ENCODE results near the gene NMD3. TPM values are rescaled to one million over a fixed set of nuclear protein-coding genes. Genes with fewer than 3 reads are reported as not detected.
"Not testable (repeated sequence)": the region's sequence is repeated elsewhere in the genome, so short reads cannot be mapped to it uniquely, and the experiment has no call there.

The NMD3 gene
- total and polyA plus RNA-seq, 2 of the 13 experiments (the other 11 are each of a cell fraction or from before 2014, with no cell fraction given): 44.2 to 55.2 TPM

DNA sequence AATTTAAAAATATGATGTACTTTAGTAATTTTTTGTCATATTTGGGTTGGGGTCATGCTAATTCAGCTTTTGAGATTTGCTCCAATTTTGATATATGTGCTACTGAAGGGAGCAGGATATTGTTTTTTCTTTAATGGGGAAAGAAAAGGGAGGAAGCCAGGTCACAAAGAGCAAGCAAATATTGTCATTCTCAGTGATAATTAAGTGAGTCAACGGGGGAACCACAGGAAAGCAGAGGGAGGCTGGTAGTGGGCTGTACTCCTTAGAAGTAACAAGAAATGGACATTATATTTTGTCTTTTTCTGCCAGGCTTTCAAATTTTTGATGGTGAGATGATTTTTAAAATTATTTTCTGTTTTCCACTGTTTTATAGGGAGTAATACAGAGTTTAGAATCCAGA lies 45.6 kb upstream of the NMD3 start:
- Histone ChIP-seq H3K36me3 (replicated peaks in 1 of 2; ENCODE audit: control insufficient read depth in 1 of 2, insufficient read depth in 2 of 2, low read length in 2 of 2) (no peaks in the 10 kb centered on the region), H3K4me3 (replicated peaks in 1 of 3; ENCODE audit: insufficient read depth in 1 of 3, low read depth in 2 of 3, low read length in 3 of 3) (no peak overlapping the region), H3K79me2 (ENCODE audit: insufficient read depth, low read length) (no peaks in the 10 kb centered on the region), H3K27ac (ENCODE audit: extremely low read length, insufficient read depth, low read length) (no peak overlapping the region), H2AFZ (ENCODE audit: low read length) (no peak overlapping the region), H3K4me2 (ENCODE audit: low read depth, low read length) (no peak overlapping the region), H3K9me3 (ENCODE audit: low read length) (peaks cover 5% of the 10 kb centered on the region; the same call in 1 of the 2 replicates), H3K4me1 (ENCODE audit: insufficient read depth, low read length) (no peaks in the 10 kb centered on the region), H3K9ac (ENCODE audit: insufficient read depth, low read depth, low read length) (no peak overlapping the region), H3K27me3 (ENCODE audit: control insufficient read depth in 1 of 2, insufficient read depth in 2 of 2, low read length in 2 of 2) (no peaks in the 10 kb centered on the region), H4K20me1 (ENCODE audit: insufficient read depth, low read length) (no peaks in the 10 kb centered on the region)
- in situ Hi-C loops (cut with HindIII; ENCODE audit: extremely low pct_ligation_motif_present, low pct_unique_long_range_greater_than_20kb) (no loop called here), intact Hi-C loops (cut with micrococcal nuclease; ENCODE audit: unreplicated experiment) (no loop called here)
- 5% methylated on average over 1 of the region's 1 CpG for WGBS (ENCODE audit: low lambda C conversion rate)
- BruUV-seq (replicated peaks): no TSS peak
- FAIRE-seq (no peak), DNase-seq (ENCODE audit: low spot score) (no peak), ATAC-seq (no peak)
- TF ChIP-seq, protein P1, sequence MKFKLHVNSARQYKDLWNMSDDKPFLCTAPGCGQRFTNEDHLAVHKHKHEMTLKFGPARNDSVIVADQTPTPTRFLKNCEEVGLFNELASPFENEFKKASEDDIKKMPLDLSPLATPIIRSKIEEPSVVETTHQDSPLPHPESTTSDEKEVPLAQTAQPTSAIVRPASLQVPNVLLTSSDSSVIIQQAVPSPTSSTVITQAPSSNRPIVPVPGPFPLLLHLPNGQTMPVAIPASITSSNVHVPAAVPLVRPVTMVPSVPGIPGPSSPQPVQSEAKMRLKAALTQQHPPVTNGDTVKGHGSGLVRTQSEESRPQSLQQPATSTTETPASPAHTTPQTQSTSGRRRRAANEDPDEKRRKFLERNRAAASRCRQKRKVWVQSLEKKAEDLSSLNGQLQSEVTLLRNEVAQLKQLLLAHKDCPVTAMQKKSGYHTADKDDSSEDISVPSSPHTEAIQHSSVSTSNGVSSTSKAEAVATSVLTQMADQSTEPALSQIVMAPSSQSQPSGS (CRISPR knock-in tag; IDR thresholded peaks at IDR 0.05): no peak
- CTCF ChIA-PET (ENCODE audit: low intra/inter-chr PET ratio, low total read pairs): no interaction called here
- POLR2A ChIA-PET: no interaction called here

DNA sequence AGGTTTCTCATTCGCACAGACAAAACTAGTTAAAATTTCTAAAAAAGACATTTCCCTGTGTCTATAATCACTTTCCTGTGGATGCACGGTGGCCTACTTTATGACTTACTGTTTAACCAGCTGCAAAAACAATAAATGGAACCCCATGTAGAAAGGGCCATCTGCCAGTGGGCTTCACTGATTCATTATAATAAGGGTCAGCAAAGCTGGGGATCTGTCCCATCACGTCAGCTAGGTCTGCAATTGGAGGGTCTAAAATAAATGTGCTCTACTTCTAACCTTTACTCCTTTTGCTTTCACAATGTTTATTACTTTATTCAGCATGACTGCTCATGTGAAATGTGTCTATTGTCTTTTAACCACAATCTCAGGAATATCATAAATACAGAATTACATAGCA lies 43.1 kb upstream of the NMD3 start:
- BruUV-seq (replicated peaks): no TSS peak
- 39% methylated on average over 3 of the region's 3 CpGs for WGBS (ENCODE audit: low lambda C conversion rate)
- POLR2A ChIA-PET: no interaction called here
- no peaks in the 10 kb centered on the region for H3K36me3 ChIP-seq (replicated peaks in 1 of 2; ENCODE audit: control insufficient read depth in 1 of 2, insufficient read depth in 2 of 2, low read length in 2 of 2)
- H3K4me3 ChIP-seq (replicated peaks in 1 of 3; ENCODE audit: insufficient read depth in 1 of 3, low read depth in 2 of 3, low read length in 3 of 3): no peak overlapping the region
- DNase-seq (ENCODE audit: low spot score) (no peak), FAIRE-seq (no peak), ATAC-seq (no peak)
- no peak overlapping the region for H3K4me2 ChIP-seq (ENCODE audit: low read depth, low read length)
- H3K27me3 ChIP-seq (ENCODE audit: control insufficient read depth in 1 of 2, insufficient read depth in 2 of 2, low read length in 2 of 2): no peaks in the 10 kb centered on the region
- H3K9me3 ChIP-seq (ENCODE audit: low read length): peaks cover 5% of the 10 kb centered on the region; the same call in 1 of the 2 replicates
- no peak for TF ChIP-seq ZNF124 (CRISPR knock-in tag; IDR thresholded peaks at IDR 0.05)
- TF ChIP-seq GRHL1 (CRISPR knock-in tag; conservative IDR thresholded peaks at IDR 0.05): no peak
- TF ChIP-seq NKX3-1 (CRISPR knock-in tag; IDR thresholded peaks at IDR 0.05): no peak
- H3K79me2 ChIP-seq (ENCODE audit: insufficient read depth, low read length): no peaks in the 10 kb centered on the region
- in situ Hi-C loops (cut with HindIII; ENCODE audit: extremely low pct_ligation_motif_present, low pct_unique_long_range_greater_than_20kb) (no loop called here), intact Hi-C loops (cut with micrococcal nuclease; ENCODE audit: unreplicated experiment) (no loop called here)
- no peak overlapping the region for H3K27ac ChIP-seq (ENCODE audit: extremely low read length, insufficient read depth, low read length)
- no peak overlapping the region for H3K9ac ChIP-seq (ENCODE audit: insufficient read depth, low read depth, low read length)
- H2AFZ ChIP-seq (ENCODE audit: low read length): no peak overlapping the region
- H4K20me1 ChIP-seq (ENCODE audit: insufficient read depth, low read length): no peaks in the 10 kb centered on the region
- CTCF ChIA-PET (ENCODE audit: low intra/inter-chr PET ratio, low total read pairs): no interaction called here
- H3K4me1 ChIP-seq (ENCODE audit: insufficient read depth, low read length): no peaks in the 10 kb centered on the region

DNA sequence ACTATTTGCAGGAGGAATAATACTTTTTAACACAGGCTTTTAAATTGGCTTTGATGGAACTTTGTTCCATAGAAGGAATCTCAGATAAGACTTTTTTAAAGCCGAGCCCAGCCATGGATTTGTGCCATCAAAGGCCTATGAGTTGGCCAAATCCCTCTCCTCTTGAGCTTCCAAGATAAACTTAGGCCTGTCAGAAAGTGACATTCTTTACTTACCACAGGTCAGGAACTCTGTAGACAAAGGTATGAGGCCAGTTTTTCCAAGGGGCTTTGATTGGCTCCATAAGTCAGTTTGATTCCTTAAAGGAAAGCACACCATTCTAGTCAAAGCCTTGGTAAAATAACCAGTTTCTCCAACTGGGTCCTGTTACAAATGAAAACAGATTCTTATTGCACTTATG lies 39.7 kb upstream of the NMD3 start:
- CTCF ChIA-PET (ENCODE audit: low intra/inter-chr PET ratio, low total read pairs); H4K20me1 ChIP-seq (ENCODE audit: insufficient read depth, low read length); FAIRE-seq; H3K9me3 ChIP-seq (ENCODE audit: low read length); H3K9ac ChIP-seq (ENCODE audit: insufficient read depth, low read depth, low read length); H3K27ac ChIP-seq (ENCODE audit: extremely low read length, insufficient read depth, low read length); intact Hi-C loops (cut with micrococcal nuclease; ENCODE audit: unreplicated experiment); H3K4me1 ChIP-seq (ENCODE audit: insufficient read depth, low read length); DNase-seq (ENCODE audit: low spot score); in situ Hi-C loops (cut with HindIII; ENCODE audit: extremely low pct_ligation_motif_present, low pct_unique_long_range_greater_than_20kb); BruUV-seq (replicated peaks); H3K4me3 ChIP-seq (replicated peaks in 1 of 3; ENCODE audit: insufficient read depth in 1 of 3, low read depth in 2 of 3, low read length in 3 of 3); H2AFZ ChIP-seq (ENCODE audit: low read length); H3K27me3 ChIP-seq (ENCODE audit: control insufficient read depth in 1 of 2, insufficient read depth in 2 of 2, low read length in 2 of 2); H3K79me2 ChIP-seq (ENCODE audit: insufficient read depth, low read length); ATAC-seq; H3K4me2 ChIP-seq (ENCODE audit: low read depth, low read length); POLR2A ChIA-PET; H3K36me3 ChIP-seq (replicated peaks in 1 of 2; ENCODE audit: control insufficient read depth in 1 of 2, insufficient read depth in 2 of 2, low read length in 2 of 2): not testable (repeated sequence)
- 0% methylated on average over 1 of the region's 1 CpG for WGBS (ENCODE audit: low lambda C conversion rate)
